GM23248 (cell line): ENCODE data around the gene C1QTNF4. TPM values are rescaled to one million over a fixed set of nuclear protein-coding genes. Genes with fewer than 3 reads are reported as not detected.

Experiments used
- DNase-seq: peaks from one replicate; pipeline ENCODE4 v3.0.0-alpha.2; 2015
- H2AFZ ChIP-seq: fragments of 200-600 bp; sonication (generic); 2 replicates; pipeline ENCODE4 v1.6.1; 2016; ENCODE audit warnings: antibody characterized with exemption
- H3F3A ChIP-seq: fragments of 200-600 bp; sonication (generic); 2 replicates; pipeline ENCODE4 v1.6.1; 2016; ENCODE audit warnings: mild to moderate bottlenecking, antibody characterized with exemption, mixed run types; ENCODE audit not compliant: insufficient read depth
- H3K27ac ChIP-seq: fragments of 200-600 bp; sonication (generic); 2 replicates; pipeline ENCODE4 v1.5.1; 2016; ENCODE audit warnings: mild to moderate bottlenecking
- H3K27me3 ChIP-seq: fragments of 200-600 bp; sonication (generic); replicated peaks from 2 replicates; pipeline ENCODE4 v1.6.1; 2016; ENCODE audit warnings: mild to moderate bottlenecking; ENCODE audit not compliant: insufficient read depth
- H3K36me3 ChIP-seq: fragments of 200-600 bp; sonication (generic); 2 replicates; pipeline ENCODE4 v1.6.1; 2016; ENCODE audit warnings: low read depth, mild to moderate bottlenecking
- H3K4me1 ChIP-seq: fragments of 200-600 bp; sonication (generic); 2 replicates; pipeline ENCODE4 v1.6.1; 2016; ENCODE audit warnings: mild to moderate bottlenecking; ENCODE audit not compliant: insufficient read depth
- H3K4me2 ChIP-seq: fragments of 200-600 bp; sonication (generic); one replicate; pipeline ENCODE4 v1.6.1; 2016; ENCODE audit warnings: mild to moderate bottlenecking; ENCODE audit not compliant: unreplicated experiment
- H3K4me3 ChIP-seq: fragments of 200-600 bp; sonication (generic); 2 replicates; pipeline ENCODE4 v1.5.1; 2016; ENCODE audit warnings: mild to moderate bottlenecking
- H3K79me2 ChIP-seq: fragments of 200-600 bp; sonication (generic); 2 replicates; pipeline ENCODE4 v1.6.1; 2016; ENCODE audit warnings: mild to moderate bottlenecking; ENCODE audit not compliant: insufficient read depth
- H3K9ac ChIP-seq: fragments of 200-600 bp; sonication (generic); 2 replicates; pipeline ENCODE4 v1.6.1; 2016; ENCODE audit warnings: mild to moderate bottlenecking
- H3K9me2 ChIP-seq: fragments of 200-600 bp; sonication (generic); 2 replicates; pipeline ENCODE4 v1.6.1; 2016; ENCODE audit warnings: mixed run types, mild to moderate bottlenecking, moderate library complexity; ENCODE audit not compliant: insufficient read depth
- H3K9me3 ChIP-seq: fragments of 200-600 bp; sonication (generic); one replicate; pipeline ENCODE4 v1.6.1; 2017; ENCODE audit warnings: low read depth
- H4K20me1 ChIP-seq: fragments of 200-600 bp; sonication (generic); 2 replicates; pipeline ENCODE4 v1.6.0; 2016; ENCODE audit not compliant: insufficient read depth
- EZH2 ChIP-seq: fragments of 200-600 bp; sonication (generic); IDR thresholded peaks from 2 replicates; pipeline ENCODE4 v1.6.1; 2018; ENCODE audit warnings: antibody characterized with exemption, mild to moderate bottlenecking; ENCODE audit not compliant: insufficient read depth, poor library complexity, severe bottlenecking
- EZH2phosphoT487 ChIP-seq: fragments of 200-600 bp; sonication (generic); IDR thresholded peaks from 2 replicates; pipeline ENCODE4 v1.6.1; 2018; ENCODE audit warnings: antibody characterized with exemption, moderate library complexity, mild to moderate bottlenecking, low read depth; ENCODE audit not compliant: insufficient read depth
- WGBS, 2 experiments: methylation state at CpG; one replicate each; pipeline ENCODE4 v1.1.6; 2015 to 2017; ENCODE audit warnings: low lambda C conversion rate in 2 of 2, low coverage in 1 of 2; ENCODE audit errors: missing lambda C conversion rate in 2 of 2; 5-methylcytosine and 5-hydroxymethylcytosine counted together
- in situ Hi-C: fragments of 300-500 bp; cut with MboI; formaldehyde crosslinking; loops from 2 replicates; pipeline ENCODE4 v1.15.0; 2020
- polyA plus RNA-seq: library from polyadenylated mRNA; unstranded; fragments of >200 nt; fragmentation: Nextera tagmentation; extraction: Ambion mirVana; gene quantifications from 2 replicates; pipeline ENCODE4 v1.2.1, GENCODE V29; 2016
- total RNA-seq: library from RNA; depleted of rRNA; stranded (reverse); fragments of >200 nt; shearing (Covaris generic); gene quantifications from 2 replicates; pipeline ENCODE4 v1.2.3, GENCODE V29; 2014

The C1QTNF4 gene
- total and polyA plus RNA-seq, 2 experiments from 2014 or later, result 0.11 TPM; not detected in 1

GRCh38 chr11:47592970-47593369 is 1.2 kb downstream of the C1QTNF4 start:
- no peaks in the 10 kb centered on the region for H3K36me3 ChIP-seq
- H4K20me1 ChIP-seq, result no peaks in the 10 kb centered on the region
- H3K79me2 ChIP-seq, result no peaks in the 10 kb centered on the region
- H3K9me3 ChIP-seq, result no peaks in the 10 kb centered on the region
- H3K27ac ChIP-seq, result no peak overlapping the region
- TF ChIP-seq EZH2phosphoT487 (no peak), EZH2 (no peak)
- H3K4me3 ChIP-seq, result no peak overlapping the region
- H3K9ac ChIP-seq, result no peak overlapping the region
- 50 to 58% methylated on average over 2 of the region's 2 CpGs for WGBS, 2 experiments
- H2AFZ ChIP-seq, result no peak overlapping the region
- H3K4me2 ChIP-seq, result no peak overlapping the region
- no peaks in the 10 kb centered on the region for H3F3A ChIP-seq
- H3K9me2 ChIP-seq, result no peaks in the 10 kb centered on the region
- 0 out of 2 replicates have a peak, but pooled peaks cover 3% of the 10 kb centered on the region for H3K4me1 ChIP-seq
- in situ Hi-C loops, result no loop called here
- H3K27me3 ChIP-seq, result peaks cover 35% of the 10 kb centered on the region
- no peak for DNase-seq

GRCh38 chr11:47592251-47592650 is 2.0 kb downstream of the C1QTNF4 start:
- no peak overlapping the region for H3K4me3 ChIP-seq
- H3K9ac ChIP-seq, result no peak overlapping the region
- peaks cover 35% of the 10 kb centered on the region for H3K27me3 ChIP-seq
- no peaks in the 10 kb centered on the region for H3K79me2 ChIP-seq
- H3K4me2 ChIP-seq, result no peak overlapping the region
- H3K4me1 ChIP-seq, result 0 out of 2 replicates have a peak, but pooled peaks cover 3% of the 10 kb centered on the region
- WGBS, 2 experiments, result 37 to 39% methylated on average over 4 of the region's 4 CpGs
- DNase-seq, result no peak
- no peaks in the 10 kb centered on the region for H3K9me2 ChIP-seq
- H3K36me3 ChIP-seq, result no peaks in the 10 kb centered on the region
- TF ChIP-seq EZH2 (no peak), EZH2phosphoT487 (no peak)
- no peaks in the 10 kb centered on the region for H3F3A ChIP-seq
- no peaks in the 10 kb centered on the region for H4K20me1 ChIP-seq
- H2AFZ ChIP-seq, result no peak overlapping the region
- H3K27ac ChIP-seq, result no peak overlapping the region
- in situ Hi-C loops, result no loop called here
- no peaks in the 10 kb centered on the region for H3K9me3 ChIP-seq

GRCh38 chr11:47591764-47592163 is 2.4 kb downstream of the C1QTNF4 start:
- TF ChIP-seq EZH2phosphoT487 (no peak), EZH2 (no peak)
- no peak overlapping the region for H3K4me3 ChIP-seq
- H3K4me1 ChIP-seq, result 0 out of 2 replicates have a peak, but pooled peaks cover 3% of the 10 kb centered on the region
- no peak overlapping the region for H3K9ac ChIP-seq
- WGBS, 2 experiments, result 68 to 80% methylated on average over 7 of the region's 7 CpGs
- H3K27me3 ChIP-seq, result peaks cover 35% of the 10 kb centered on the region
- no peak overlapping the region for H3K27ac ChIP-seq
- in situ Hi-C loops, result no loop called here
- H3K9me3 ChIP-seq, result no peaks in the 10 kb centered on the region
- DNase-seq, result no peak
- no peaks in the 10 kb centered on the region for H4K20me1 ChIP-seq
- no peak overlapping the region for H3K4me2 ChIP-seq
- no peaks in the 10 kb centered on the region for H3K36me3 ChIP-seq
- no peak overlapping the region for H2AFZ ChIP-seq
- no peaks in the 10 kb centered on the region for H3F3A ChIP-seq
- H3K9me2 ChIP-seq, result no peaks in the 10 kb centered on the region
- H3K79me2 ChIP-seq, result no peaks in the 10 kb centered on the region

- no peaks in the 10 kb centered on the region for H3K36me3 ChIP-seq
- WGBS, 2 experiments, result 85 to 94% methylated on average over 83 to 122 of the region's 122 CpGs
- no peaks in the 10 kb centered on the region for H3K9me3 ChIP-seq
- H3F3A ChIP-seq, result no peaks in the 10 kb centered on the region
- TF ChIP-seq EZH2phosphoT487 (no peak), EZH2 (no peak)
- H4K20me1 ChIP-seq, result no peaks in the 10 kb centered on the region
- no peak overlapping the region for H3K4me3 ChIP-seq
- no peaks in the 10 kb centered on the region for H3K9me2 ChIP-seq
- no peak overlapping the region for H3K27ac ChIP-seq
- H3K27me3 ChIP-seq, result peaks cover 31% of the 10 kb centered on the region
- in situ Hi-C loops, result no loop called here
- H3K9ac ChIP-seq, result no peak overlapping the region
- no peak overlapping the region for H3K4me2 ChIP-seq
- DNase-seq, result no peak
- H3K4me1 ChIP-seq, result 0 out of 2 replicates have a peak, but pooled peaks cover 3% of the 10 kb centered on the region
- no peaks in the 10 kb centered on the region for H3K79me2 ChIP-seq
- H2AFZ ChIP-seq, result no peak overlapping the region
These were observed 4.0 kb downstream of the C1QTNF4 start for GRCh38 chr11:47589977-47590861.
